HG03558 (cell line): ENCODE data around the gene MRGPRF.

Experiments used
- ATAC-seq: cut with Tn5 transposase; IDR thresholded peaks from one replicate; pipeline ENCODE4 v1.9.1; 2021; ENCODE audit warnings: moderate number of reproducible peaks; ENCODE audit not compliant: unreplicated experiment; ENCODE audit errors: extremely low read depth

The MRGPRF gene

DNA sequence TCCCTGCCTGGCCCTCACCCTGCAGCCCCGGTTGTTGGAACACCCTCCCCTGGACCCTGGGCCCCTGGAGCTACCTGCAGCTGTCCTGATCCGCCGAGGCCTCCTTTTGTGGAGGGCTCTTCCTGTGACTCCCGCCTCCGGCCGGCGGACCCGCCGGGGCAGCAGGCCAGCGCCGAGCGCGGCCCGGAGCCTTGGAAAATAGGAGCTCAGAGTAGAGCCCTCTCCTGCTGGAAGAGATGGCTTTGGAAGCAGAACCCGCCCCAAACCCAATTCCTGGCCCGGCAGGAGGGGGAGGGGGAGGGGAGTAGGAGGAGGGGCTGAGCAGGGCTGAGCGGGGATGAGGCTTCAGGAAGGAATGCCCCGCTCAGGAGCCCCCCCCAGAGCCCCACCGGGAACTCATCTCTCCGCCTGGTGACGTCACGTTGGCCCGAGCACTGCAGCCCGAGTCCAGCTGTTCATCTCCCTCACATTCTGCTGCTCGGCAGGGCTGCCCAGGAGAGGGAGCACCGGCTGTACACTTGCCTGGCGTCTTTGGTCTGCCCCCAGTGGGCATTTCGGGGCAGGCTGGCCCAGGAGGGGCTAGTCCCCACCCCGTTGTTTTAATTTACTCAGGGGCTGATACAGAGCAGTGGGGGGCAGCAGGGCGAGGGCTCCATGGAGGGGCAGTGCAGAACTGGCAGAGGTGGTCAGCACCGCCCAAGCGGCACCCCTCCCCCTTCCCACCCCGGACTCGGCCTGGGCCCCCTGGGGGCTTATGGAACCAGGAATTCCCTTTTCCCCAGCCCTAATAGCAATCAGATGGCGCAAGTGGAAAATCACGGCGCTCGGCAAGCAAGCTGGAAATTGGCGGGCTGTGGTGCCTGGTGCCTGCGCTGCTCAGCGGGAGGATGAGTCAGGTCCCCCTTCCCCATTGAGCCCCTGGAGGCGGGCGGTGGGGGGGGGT is at the start of gene MRGPRF:
TSS of gene MRGPRF (minus strand) at position 238 of the 943 bp plus-strand sequence. CDS start 3,345 bp downstream, outside the sequence.
- no peak for ATAC-seq

- ATAC-seq, result no peak
Measured at GRCh38 chr11:69062169-69062855, 49.3 kb upstream of the MRGPRF start.

DNA sequence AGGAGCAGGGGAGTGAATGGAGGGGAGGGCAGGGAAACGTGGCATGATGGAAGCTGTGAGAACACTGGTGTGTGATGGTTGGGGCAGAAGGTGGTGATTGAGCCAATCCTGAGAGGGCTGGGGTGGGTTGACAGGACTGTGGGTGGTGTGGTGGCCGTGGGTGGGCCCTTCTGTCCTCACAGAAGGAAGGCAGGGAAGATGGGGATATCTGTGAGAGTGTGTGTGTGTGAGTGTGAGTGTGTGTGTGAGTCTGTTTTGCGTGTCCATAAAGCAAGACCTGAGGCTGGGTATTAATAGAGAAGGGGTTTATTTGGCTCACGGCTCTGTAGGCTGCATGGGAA is 48.6 kb upstream of the MRGPRF start:
- ATAC-seq, result no peak

DNA sequence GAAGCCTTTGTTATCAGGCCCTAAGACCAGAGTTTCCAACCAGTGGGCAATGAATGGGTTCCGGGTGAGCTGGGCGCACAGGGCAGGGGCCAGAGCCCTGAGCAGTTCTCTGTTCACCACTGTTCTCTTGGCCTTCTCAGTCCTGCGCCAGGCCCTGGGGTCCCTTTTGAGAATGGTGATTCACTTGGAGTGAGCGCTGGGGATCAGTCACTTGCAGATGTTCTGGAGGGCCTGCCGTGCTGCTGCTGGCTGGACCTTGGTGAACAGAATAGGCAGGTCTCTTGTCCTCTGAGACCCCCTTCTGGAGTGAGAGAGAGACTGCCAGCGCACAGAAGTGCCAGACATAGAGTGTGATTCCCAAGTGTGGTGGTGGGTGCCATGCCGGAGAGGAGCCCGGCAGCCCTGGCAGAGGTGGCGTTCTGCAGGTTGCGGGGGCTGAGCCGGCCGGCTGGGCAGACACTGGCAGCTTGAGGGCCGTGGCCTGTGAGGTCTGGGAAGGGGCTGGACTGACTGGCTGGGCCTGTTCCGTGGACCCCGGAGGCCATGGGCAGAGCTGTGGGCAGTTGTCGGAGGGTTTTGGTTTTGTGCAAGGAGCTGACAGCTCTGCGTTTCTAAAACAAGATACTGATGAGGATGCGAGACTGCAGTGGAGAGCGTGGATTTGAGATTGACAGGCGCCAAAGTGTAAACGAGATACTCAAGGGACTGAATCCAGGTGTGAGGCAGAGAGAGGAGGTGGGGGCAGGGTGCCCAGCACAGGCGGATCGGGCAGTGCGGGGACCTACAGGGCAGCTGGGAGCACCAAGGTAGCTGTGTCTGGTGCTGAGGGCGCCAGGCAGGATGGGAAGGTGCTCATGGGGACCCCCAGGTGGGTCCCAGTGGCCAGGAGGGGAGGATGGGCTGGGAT is 48.0 kb upstream of the MRGPRF start:
- ATAC-seq, result no peak

DNA sequence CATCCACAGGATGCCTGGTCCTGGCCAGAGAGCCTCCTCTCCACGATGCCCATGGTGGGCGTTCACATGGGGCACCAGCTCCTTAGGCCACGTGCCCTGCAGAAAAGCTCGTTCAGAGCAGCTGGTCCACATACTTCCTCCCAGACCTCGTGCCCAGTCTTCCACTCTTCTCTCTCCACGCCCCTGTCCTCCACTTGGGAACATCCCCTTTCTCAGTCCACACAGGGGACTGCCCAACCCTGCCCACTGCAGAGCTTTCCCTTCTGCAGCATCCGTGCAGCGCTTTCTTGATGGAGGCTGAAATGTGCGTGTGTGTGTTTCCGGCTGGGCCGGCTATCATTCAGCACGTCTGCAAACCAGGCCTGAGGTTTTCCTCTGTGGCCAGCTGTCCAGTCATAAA is 46.9 kb upstream of the MRGPRF start:
- ATAC-seq, result no peak

- ATAC-seq, result no peak
Measured at GRCh38 chr11:69059429-69059828, 46.4 kb upstream of the MRGPRF start.

DNA sequence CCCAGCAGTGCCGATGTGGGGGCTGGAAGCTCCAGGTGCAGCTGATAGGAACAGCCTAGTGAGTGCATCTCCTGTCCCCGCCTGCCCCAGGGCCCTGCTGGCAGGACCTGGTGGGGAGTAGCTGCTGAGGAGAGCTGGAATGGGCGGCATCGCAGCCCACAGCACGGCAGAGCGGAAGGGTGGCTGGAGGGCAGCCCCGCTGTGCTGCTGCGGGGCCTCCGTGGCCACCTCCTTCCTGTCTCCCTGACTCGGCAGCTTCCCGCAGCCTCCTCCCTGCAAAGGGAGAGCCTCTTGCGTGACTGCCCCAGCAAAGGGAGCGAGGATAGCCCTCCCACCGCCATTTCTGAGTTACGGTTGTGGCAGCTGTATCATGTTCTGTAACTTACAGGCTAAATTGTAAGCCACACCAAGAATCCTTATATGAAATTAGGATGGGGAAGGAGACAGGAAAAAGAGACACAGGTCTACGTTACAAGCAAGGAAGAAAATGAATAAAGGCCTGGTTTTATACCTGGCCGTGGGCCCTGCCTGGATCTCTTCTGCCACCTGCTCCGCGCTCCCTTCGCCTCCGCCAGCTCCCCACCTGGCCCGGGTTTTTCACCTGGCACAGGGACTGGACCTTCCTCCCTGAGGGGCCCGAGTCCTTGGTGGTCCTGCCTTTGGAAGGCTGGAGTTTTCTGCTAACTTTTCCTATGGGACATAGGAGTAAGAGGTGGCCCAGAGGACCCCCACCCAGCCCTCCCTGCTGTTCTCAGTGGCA is 45.6 kb upstream of the MRGPRF start:
- no peak for ATAC-seq

DNA sequence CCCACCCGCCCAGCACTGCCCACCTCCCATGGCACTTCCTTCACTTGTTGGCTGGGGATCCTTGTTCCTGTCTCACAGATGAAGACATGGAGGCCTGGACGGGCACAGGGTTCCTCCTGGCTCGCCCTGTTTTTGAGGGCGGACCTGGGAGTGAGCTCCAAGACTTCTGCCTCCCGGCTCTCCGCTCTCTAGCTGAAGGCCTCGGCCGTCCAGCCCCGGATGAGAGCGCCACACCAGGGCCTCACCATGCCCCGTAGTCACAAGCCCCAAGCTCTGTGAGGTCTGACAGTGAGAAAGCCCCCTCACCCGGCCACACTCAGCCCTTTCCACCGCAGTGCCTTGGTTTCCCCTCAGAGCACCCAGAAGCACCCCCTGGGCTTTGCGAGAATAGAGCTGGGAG is 44.8 kb upstream of the MRGPRF start:
- ATAC-seq, result no peak

GRCh38 chr11:69057236-69057635 is 44.2 kb upstream of the MRGPRF start:
- no peak for ATAC-seq

- ATAC-seq, result peak; percentile 47
Measured at GRCh38 chr11:69055598-69056516, 42.8 kb upstream of the MRGPRF start.

DNA sequence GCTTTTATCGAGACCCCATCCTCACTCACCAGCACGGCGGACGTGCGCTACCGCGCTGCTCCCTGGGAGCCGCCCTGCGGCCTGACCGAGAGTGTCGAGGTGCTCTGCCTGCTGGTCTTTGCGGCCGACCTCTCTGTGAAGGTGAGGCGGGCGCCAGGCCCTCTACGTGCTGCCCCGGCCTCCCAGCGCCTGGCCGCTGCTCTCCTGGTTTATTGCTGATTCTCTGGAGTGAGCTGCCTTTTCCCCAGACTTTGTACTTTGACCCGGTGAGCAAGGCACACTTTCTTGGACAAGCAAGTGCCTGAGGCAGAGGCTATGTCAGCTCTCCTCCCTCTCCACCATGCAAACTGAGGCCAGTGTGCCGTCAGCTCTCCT is 42.2 kb upstream of the MRGPRF start:
- ATAC-seq, result no peak

GRCh38 chr11:69054397-69055211 is 41.6 kb upstream of the MRGPRF start:
- no peak for ATAC-seq

DNA sequence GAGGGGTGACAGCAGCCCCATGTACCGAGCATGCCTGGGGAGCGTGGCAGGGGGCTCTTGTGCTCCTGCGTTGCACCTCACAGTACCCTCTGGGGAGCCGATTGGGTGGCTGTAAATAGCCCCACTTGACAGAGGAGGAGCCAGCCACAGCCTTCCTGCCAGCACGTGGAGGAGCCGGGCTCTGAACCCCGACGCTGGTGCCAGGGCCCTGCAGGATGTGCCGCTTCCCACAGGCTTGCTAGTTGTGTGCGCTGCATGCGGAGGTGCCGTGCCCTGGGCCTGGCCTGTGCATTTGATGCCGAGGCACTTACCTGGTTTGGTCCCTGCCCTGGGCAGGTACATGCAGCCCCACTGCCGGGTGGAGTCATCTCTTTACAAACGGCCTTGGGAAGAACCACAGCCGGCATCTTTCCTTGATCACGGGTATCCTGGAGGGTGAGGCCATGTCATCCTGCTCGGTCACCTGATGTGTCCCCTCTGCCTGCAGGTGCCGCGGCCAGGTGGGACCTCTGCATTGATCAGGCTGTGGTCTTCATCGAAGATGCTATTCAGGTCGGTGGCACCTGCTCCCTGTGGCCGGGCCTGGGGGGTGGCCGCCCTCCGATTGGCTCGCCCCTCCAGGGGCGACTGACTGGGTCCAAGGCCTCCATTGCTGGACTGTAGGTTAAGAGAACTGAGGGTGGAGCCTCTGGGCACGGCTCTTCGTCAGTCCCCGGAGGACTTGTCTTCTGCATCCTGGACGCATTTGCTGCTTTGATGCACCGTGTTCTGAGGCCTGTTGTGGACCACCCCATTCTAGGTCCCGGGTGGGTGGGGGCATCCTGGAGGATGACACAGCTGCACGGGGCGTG is 40.7 kb upstream of the MRGPRF start:
- ATAC-seq, result no peak

DNA sequence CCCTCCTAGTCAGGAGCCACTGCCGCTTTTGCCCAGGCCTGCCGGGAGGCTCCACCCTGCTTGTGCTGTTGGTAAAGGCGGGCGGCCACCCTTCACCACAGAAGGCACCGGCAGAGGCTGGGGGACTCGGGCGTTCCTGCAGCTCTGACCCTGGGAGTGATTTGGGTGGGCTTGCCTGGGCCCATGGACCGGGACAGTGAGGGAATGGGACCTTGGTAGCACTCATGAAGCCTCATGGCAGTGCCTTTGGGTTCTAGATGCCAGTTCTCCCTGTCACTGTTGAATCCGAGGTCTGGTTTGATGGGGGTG is 40.1 kb upstream of the MRGPRF start:
- ATAC-seq, result no peak

GRCh38 chr11:69052343-69053168 is 39.5 kb upstream of the MRGPRF start:
- ATAC-seq, result no peak
